ENCODE data around the gene DCPS. TPM values are rescaled to one million over a fixed set of nuclear protein-coding genes. Genes with fewer than 3 reads are reported as not detected.

DCPS gene
- total RNA-seq, 1 donor: 10.4 TPM

DNA sequence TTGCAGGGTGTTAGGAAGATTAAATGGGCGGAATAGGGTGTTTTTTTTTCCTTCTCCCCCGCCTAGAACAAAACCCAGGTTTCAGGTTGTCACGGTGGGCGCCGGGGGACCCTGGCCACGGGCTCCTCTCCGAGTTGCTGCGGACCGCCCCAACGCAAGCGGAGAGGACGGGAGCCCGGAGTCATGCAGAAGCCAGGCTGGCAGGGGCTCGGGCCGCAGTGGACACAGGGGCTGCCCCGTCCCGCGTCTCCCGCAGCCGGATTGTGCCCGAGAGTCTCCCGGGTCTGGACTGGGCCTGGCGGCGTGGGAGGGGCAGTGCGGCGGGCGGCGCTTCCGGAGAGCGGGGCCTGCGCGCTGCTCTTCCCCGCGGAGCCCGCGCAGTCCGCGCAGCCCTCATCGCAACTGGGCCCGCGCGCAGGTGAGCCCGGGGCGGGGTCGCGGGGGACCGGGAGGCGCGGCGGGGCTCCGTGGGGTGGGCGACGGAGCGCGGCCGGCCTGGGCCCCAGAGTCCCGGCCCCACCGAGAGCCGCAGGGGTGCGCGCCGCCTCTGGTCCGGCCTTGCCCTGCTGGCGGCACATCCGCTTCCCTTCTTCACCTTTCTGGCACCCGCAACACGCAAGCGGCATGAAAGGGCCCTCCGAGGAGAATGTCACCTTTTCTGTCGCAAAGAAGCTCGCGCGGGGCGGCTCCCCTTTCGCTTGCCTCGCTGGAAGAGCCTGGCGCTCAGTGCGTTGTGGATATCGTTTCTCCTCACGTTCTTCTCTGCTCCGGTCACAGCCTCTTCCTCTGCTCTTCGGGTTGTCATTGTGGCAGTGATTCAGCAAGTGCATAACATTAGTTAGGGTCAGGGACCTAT lies 20.9 kb upstream of the DCPS start, which contains the start of gene TIRAP:
TIRAP (plus strand) TSS at position 358 of the 856 bp plus-strand sequence. CDS start 7,802 bp downstream, outside the sequence.
- peak; percentile 52 for DNase-seq (ENCODE audit: low read depth)
- H3K4me3 ChIP-seq (ENCODE audit: low read depth, low read length): peak within 1 kb of the TSS; percentile 78
- TF ChIP-seq, protein P1, sequence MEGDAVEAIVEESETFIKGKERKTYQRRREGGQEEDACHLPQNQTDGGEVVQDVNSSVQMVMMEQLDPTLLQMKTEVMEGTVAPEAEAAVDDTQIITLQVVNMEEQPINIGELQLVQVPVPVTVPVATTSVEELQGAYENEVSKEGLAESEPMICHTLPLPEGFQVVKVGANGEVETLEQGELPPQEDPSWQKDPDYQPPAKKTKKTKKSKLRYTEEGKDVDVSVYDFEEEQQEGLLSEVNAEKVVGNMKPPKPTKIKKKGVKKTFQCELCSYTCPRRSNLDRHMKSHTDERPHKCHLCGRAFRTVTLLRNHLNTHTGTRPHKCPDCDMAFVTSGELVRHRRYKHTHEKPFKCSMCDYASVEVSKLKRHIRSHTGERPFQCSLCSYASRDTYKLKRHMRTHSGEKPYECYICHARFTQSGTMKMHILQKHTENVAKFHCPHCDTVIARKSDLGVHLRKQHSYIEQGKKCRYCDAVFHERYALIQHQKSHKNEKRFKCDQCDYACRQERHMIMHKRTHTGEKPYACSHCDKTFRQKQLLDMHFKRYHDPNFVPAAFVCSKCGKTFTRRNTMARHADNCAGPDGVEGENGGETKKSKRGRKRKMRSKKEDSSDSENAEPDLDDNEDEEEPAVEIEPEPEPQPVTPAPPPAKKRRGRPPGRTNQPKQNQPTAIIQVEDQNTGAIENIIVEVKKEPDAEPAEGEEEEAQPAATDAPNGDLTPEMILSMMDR (IDR thresholded peaks at IDR 0.05; ENCODE audit: insufficient read depth, low read depth, low read length): no peak

DNA sequence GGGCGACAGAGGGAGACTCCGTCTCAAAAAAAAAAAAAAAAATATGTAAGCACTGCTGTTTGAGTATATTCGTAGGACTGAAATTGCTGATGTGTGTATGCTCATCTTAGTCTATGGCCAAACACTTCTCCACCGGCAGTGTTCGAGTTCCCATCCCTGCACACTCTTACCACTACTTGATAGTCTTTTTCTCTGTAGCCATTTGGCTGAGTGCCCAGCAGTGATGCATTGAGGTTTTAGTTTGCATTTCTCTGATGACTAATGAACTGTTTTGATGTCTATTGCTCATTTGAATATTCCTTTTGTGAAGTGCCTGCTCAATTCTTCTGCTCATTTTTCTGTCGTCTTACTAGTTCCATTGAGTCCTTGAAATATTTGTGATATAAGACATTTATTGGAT lies 19.0 kb upstream of the DCPS start:
- no peak overlapping the region for H3K4me3 ChIP-seq (ENCODE audit: low read depth, low read length)
- peak; percentile 94 for DNase-seq (ENCODE audit: low read depth)
- TF ChIP-seq, protein P1 (IDR thresholded peaks at IDR 0.05; ENCODE audit: insufficient read depth, low read depth, low read length): no peak

DNA sequence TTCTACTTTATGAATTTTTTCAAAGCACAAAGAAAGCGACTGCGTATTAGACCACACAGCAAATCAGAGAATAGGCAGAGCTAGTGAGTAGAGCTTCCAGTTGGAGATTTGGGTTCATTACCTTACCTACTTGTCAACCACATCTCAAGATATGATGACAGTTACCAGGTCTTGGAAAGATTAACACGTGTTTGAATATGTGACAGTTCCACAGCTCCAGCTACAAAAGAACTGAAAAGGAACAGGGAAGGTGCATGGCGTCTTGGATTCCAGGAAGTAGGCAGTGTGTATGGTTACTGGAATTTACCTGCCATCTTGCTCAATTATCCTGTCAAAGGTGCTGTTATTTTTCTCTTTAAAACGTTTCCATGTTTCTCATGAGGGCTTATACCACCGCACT lies 15.6 kb upstream of the DCPS start:
- no peak for DNase-seq (ENCODE audit: low read depth)
- no peak overlapping the region for H3K4me3 ChIP-seq (ENCODE audit: low read depth, low read length)
- TF ChIP-seq, protein P1 (IDR thresholded peaks at IDR 0.05; ENCODE audit: insufficient read depth, low read depth, low read length): no peak

DNA sequence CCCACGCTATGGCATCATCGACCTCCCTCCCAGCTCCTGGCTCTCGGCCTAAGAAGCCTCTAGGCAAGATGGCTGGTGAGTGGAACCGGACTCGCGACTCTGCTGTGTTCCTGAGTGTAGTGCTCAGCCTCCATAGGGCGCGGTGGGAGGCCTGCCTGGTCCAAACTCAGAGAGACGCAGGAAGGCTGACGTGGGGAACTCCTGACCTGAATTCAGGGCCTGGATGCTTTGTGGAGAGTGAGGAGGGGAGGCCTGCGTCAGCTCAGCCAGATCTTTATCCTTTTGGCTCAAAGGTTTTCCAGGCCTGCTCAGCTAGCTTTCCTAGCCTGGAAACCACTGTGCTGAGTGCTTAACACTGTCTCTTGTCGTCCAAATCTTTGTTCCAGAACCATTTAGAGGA lies 13.0 kb upstream of the DCPS start:
- no peak overlapping the region for H3K4me3 ChIP-seq (ENCODE audit: low read depth, low read length)
- TF ChIP-seq, protein P1 (IDR thresholded peaks at IDR 0.05; ENCODE audit: insufficient read depth, low read depth, low read length): no peak
- DNase-seq (ENCODE audit: low read depth): no peak

DNA sequence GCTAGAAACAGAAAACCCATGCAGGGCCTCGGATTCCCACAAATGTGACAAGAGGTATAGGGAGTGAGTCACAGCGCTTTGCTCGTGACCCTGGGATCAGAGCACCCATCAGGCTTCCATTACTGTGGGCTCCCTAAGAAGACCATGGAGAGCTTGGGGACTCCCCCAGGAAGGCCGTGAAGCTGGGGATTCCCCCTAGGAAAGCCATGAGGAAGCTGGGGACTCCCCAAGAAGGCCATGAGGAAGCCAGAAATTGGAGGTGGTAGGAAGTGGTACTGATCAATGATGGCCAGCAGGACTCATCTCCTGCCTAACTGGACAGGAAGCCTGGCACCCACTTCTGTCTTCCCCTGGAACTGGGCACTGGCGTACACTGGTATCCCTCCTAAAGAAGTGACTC lies 10.1 kb upstream of the DCPS start:
- H3K4me3 ChIP-seq (ENCODE audit: low read depth, low read length): no peak overlapping the region
- TF ChIP-seq, protein P1 (IDR thresholded peaks at IDR 0.05; ENCODE audit: insufficient read depth, low read depth, low read length): no peak
- DNase-seq (ENCODE audit: low read depth): no peak

DNA sequence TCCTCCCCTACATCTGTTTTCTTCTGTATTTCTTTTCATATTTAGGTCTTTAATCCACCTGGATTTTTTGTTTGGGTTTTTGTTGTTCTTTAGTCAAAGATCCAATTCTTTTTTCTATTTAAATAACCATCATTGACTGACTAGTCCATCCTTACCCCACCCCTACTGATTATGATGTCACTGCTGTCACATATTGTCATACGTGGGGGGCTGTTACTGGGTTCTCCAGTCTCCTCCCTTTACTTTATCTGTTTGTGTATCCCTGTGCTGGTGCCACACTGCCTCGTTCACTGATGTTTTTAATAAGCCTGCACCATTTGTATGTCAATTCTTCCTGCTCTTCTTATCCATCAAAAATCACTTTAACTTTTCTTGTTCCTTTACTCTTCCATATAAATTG lies 6.9 kb upstream of the DCPS start:
- DNase-seq (ENCODE audit: low read depth): no peak
- TF ChIP-seq, protein P1 (IDR thresholded peaks at IDR 0.05; ENCODE audit: insufficient read depth, low read depth, low read length): no peak
- no peak overlapping the region for H3K4me3 ChIP-seq (ENCODE audit: low read depth, low read length)
